ENCODE measurements around the gene NCF2.

GRCh38 chr1:183578856-183579255, 11.4 kb downstream of the NCF2 start:
- TF ChIP-seq, protein P1, sequence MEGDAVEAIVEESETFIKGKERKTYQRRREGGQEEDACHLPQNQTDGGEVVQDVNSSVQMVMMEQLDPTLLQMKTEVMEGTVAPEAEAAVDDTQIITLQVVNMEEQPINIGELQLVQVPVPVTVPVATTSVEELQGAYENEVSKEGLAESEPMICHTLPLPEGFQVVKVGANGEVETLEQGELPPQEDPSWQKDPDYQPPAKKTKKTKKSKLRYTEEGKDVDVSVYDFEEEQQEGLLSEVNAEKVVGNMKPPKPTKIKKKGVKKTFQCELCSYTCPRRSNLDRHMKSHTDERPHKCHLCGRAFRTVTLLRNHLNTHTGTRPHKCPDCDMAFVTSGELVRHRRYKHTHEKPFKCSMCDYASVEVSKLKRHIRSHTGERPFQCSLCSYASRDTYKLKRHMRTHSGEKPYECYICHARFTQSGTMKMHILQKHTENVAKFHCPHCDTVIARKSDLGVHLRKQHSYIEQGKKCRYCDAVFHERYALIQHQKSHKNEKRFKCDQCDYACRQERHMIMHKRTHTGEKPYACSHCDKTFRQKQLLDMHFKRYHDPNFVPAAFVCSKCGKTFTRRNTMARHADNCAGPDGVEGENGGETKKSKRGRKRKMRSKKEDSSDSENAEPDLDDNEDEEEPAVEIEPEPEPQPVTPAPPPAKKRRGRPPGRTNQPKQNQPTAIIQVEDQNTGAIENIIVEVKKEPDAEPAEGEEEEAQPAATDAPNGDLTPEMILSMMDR (IDR thresholded peaks at IDR 0.05; ENCODE audit: low read depth, low read length, missing input control): no peak
- TF ChIP-seq, protein P2, sequence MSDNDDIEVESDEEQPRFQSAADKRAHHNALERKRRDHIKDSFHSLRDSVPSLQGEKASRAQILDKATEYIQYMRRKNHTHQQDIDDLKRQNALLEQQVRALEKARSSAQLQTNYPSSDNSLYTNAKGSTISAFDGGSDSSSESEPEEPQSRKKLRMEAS (IDR thresholded peaks at IDR 0.05): no peak
- no peak for TF ChIP-seq YY1 (IDR thresholded peaks at IDR 0.05)
- TF ChIP-seq RXRA (IDR thresholded peaks at IDR 0.05): no peak
- TF ChIP-seq SP1 (IDR thresholded peaks at IDR 0.05): no peak
- TF ChIP-seq RAD21 (IDR thresholded peaks at IDR 0.05): no peak
- TF ChIP-seq JUND (IDR thresholded peaks at IDR 0.05): no peak
- no peak for TF ChIP-seq HNF4A (conservative IDR thresholded peaks at IDR 0.05)
- TF ChIP-seq REST (IDR thresholded peaks at IDR 0.05): no peak
- no peak for TF ChIP-seq FOXA1 (IDR thresholded peaks at IDR 0.05)
- no peak for TF ChIP-seq GABPA (IDR thresholded peaks at IDR 0.05 in 1 of 2, conservative IDR thresholded peaks at IDR 0.05 in 1 of 2)
- no peak for TF ChIP-seq EGR1 (IDR thresholded peaks at IDR 0.05; ENCODE audit: low read depth in 2 of 2)
- no peak for TF ChIP-seq TAF1 (conservative IDR thresholded peaks at IDR 0.05)
- TF ChIP-seq, protein P3, sequence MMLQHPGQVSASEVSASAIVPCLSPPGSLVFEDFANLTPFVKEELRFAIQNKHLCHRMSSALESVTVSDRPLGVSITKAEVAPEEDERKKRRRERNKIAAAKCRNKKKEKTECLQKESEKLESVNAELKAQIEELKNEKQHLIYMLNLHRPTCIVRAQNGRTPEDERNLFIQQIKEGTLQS (IDR thresholded peaks at IDR 0.05): no peak
